Trophoblast cell (in vitro differentiated cells and primary cell): ENCODE data around the gene SCN2B.

Source experiments
- DNase-seq, 2 donors: peaks; one replicate each; pipeline ENCODE4 v3.0.0-alpha.2; 2016
- H2AFZ ChIP-seq: 2 replicates; pipeline ENCODE4 v1.6.1; 2013; ENCODE audit warnings: low read length, moderate library complexity, mild to moderate bottlenecking; ENCODE audit not compliant: insufficient read depth, poor library complexity
- H2AK5ac ChIP-seq: 2 replicates; pipeline ENCODE4 v1.6.1; 2013; ENCODE audit warnings: mild to moderate bottlenecking, low read length
- H2BK120ac ChIP-seq: 2 replicates; pipeline ENCODE4 v1.6.1; 2013; ENCODE audit warnings: low read length, mild to moderate bottlenecking, moderate library complexity; ENCODE audit not compliant: insufficient read depth, poor library complexity
- H2BK12ac ChIP-seq: 2 replicates; pipeline ENCODE4 v1.6.1; 2013; ENCODE audit warnings: mild to moderate bottlenecking, low read length, moderate library complexity
- H2BK5ac ChIP-seq: 2 replicates; pipeline ENCODE4 v1.6.1; 2013; ENCODE audit warnings: low read length, low read depth, moderate library complexity, mild to moderate bottlenecking; ENCODE audit not compliant: poor library complexity
- H3K14ac ChIP-seq: 2 replicates; pipeline ENCODE4 v1.6.1; 2013; ENCODE audit warnings: mild to moderate bottlenecking, low read length
- H3K18ac ChIP-seq: 2 replicates; pipeline ENCODE4 v1.6.1; 2013; ENCODE audit warnings: mild to moderate bottlenecking, low read length
- H3K23ac ChIP-seq: 2 replicates; pipeline ENCODE4 v1.6.1; 2013; ENCODE audit warnings: low read length
- H3K27ac ChIP-seq: 2 replicates; pipeline ENCODE4 v1.5.1; 2013; ENCODE audit warnings: low read depth, mild to moderate bottlenecking, inconsistent platforms, low read length, moderate library complexity
- H3K27me3 ChIP-seq: 2 replicates; pipeline ENCODE4 v1.6.1; 2013; ENCODE audit warnings: inconsistent platforms, mild to moderate bottlenecking, low read length, moderate library complexity; ENCODE audit not compliant: insufficient read depth
- H3K36me3 ChIP-seq, 2 experiments: 1 replicate in 1 of 2; 2 replicates in 1 of 2; pipeline ENCODE4 v1.6.1; 2013; ENCODE audit warnings: low read length in 2 of 2, mild to moderate bottlenecking in 2 of 2, moderate library complexity in 1 of 2; ENCODE audit not compliant: insufficient read depth in 2 of 2, control insufficient read depth in 1 of 2
- H3K4ac ChIP-seq: 2 replicates; pipeline ENCODE4 v1.6.1; 2013; ENCODE audit warnings: low read depth, mild to moderate bottlenecking, low read length, moderate library complexity
- H3K4me1 ChIP-seq, 2 experiments: 1 replicate in 1 of 2; 2 replicates in 1 of 2; pipeline ENCODE4 v1.6.1; 2013; ENCODE audit warnings: low read length in 2 of 2, mild to moderate bottlenecking in 2 of 2, moderate library complexity in 1 of 2; ENCODE audit not compliant: insufficient read depth in 2 of 2, control insufficient read depth in 1 of 2
- H3K4me2 ChIP-seq: 2 replicates; pipeline ENCODE4 v1.6.1; 2013; ENCODE audit warnings: inconsistent platforms, mild to moderate bottlenecking, low read length, moderate library complexity
- H3K4me3 ChIP-seq: 2 replicates; pipeline ENCODE4 v1.5.1; 2013; ENCODE audit warnings: mild to moderate bottlenecking, low read depth, low read length, inconsistent platforms
- H3K79me1 ChIP-seq: one replicate; pipeline ENCODE4 v1.6.1; 2013; ENCODE audit warnings: low read length
- H3K79me2 ChIP-seq: 2 replicates; pipeline ENCODE4 v1.6.1; 2013; ENCODE audit warnings: low read length, mild to moderate bottlenecking; ENCODE audit not compliant: control insufficient read depth, insufficient read depth, poor library complexity
- H3K9ac ChIP-seq: 2 replicates; pipeline ENCODE4 v1.6.1; 2013; ENCODE audit warnings: mild to moderate bottlenecking, low read length
- H3K9me3 ChIP-seq: 2 replicates; pipeline ENCODE4 v1.6.1; 2013; ENCODE audit warnings: low read depth, mild to moderate bottlenecking, control low read depth, inconsistent platforms, low read length; ENCODE audit not compliant: insufficient read depth
- H4K12ac ChIP-seq: 2 replicates; pipeline ENCODE4 v1.6.1; 2013; ENCODE audit warnings: low read depth, mild to moderate bottlenecking, low read length, moderate library complexity
- H4K8ac ChIP-seq: 2 replicates; pipeline ENCODE4 v1.6.1; 2013; ENCODE audit warnings: low read depth, mild to moderate bottlenecking, low read length, moderate library complexity
- H4K91ac ChIP-seq: one replicate; pipeline ENCODE4 v1.6.1; 2013; ENCODE audit warnings: low read depth, mild to moderate bottlenecking, low read length, moderate library complexity
- WGBS: extraction: QIAGEN DNeasy Blood & Tissue Kit; methylation state at CpG from one replicate; pipeline ENCODE4 v1.1.7; 2013; ENCODE audit warnings: missing lambda C conversion rate; ENCODE audit not compliant: insufficient read length, insufficient coverage; ENCODE audit errors: extremely low coverage; 5-methylcytosine and 5-hydroxymethylcytosine counted together

The SCN2B gene

DNA sequence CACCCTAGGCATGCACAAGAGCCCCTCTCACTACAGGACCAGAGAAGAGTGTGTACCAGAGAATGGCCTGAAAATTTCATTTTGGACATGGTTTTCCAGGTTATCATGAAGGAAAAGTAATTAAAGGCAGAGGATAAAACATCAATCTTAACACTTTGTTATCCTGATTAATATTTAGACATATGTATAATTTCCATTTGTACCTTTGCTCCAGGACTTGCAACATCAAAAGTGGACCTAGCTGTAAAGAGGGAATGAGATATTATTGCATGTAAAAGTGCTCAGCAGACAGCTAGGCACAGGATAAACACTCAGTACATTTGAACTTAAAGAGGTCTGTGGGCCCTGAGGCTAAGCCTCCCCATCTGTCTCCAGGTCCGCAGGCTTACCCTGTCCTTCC is 21.8 kb downstream of the SCN2B start:
- no CpG with 5 or more reads among the region's 1 CpG for WGBS
- Histone ChIP-seq H3K18ac (no peak overlapping the region), H2BK5ac (no peak overlapping the region), H3K4me1 (peaks cover 5% of the 10 kb centered on the region in 2 experiments), H4K12ac (no peak overlapping the region), H2AK5ac (no peak overlapping the region), H2BK12ac (no peak overlapping the region), H2AFZ (no peak overlapping the region), H3K9ac (no peak overlapping the region), H3K27ac (no peak overlapping the region), H3K79me2 (no peaks in the 10 kb centered on the region), H4K91ac (no peak overlapping the region), H3K27me3 (peaks cover 76% of the 10 kb centered on the region), H2BK120ac (no peak overlapping the region), H3K4me3 (no peak overlapping the region), H3K23ac (peak overlapping the region; percentile 81), H3K4me2 (no peak overlapping the region), H3K14ac (no peak overlapping the region), H4K8ac (no peak overlapping the region), H3K36me3 (no peaks in the 10 kb centered on the region), H3K4ac (no peak overlapping the region), H3K79me1 (no peaks in the 10 kb centered on the region), H3K9me3 (peaks cover 15% of the 10 kb centered on the region)
- DNase-seq: no peak

- peaks cover 15% of the 10 kb centered on the region for H3K9me3 ChIP-seq
- no peak overlapping the region for H3K4ac ChIP-seq
- H4K12ac ChIP-seq: no peak overlapping the region
- no peak overlapping the region for H3K4me3 ChIP-seq
- no peak overlapping the region for H2BK12ac ChIP-seq
- no peak overlapping the region for H4K91ac ChIP-seq
- no peak overlapping the region for H2BK120ac ChIP-seq
- WGBS: no CpG with 5 or more reads among the region's 11 CpGs
- H3K27ac ChIP-seq: no peak overlapping the region
- H4K8ac ChIP-seq: no peak overlapping the region
- DNase-seq: no peak
- no peaks in the 10 kb centered on the region for H3K79me2 ChIP-seq
- H3K9ac ChIP-seq: no peak overlapping the region
- no peaks in the 10 kb centered on the region for H3K36me3 ChIP-seq
- peaks cover 78% of the 10 kb centered on the region for H3K27me3 ChIP-seq
- no peak overlapping the region for H3K23ac ChIP-seq
- no peak overlapping the region for H3K18ac ChIP-seq
- H3K4me2 ChIP-seq: no peak overlapping the region
- H2AFZ ChIP-seq: no peak overlapping the region
- no peaks in the 10 kb centered on the region for H3K79me1 ChIP-seq
- peaks cover 5% of the 10 kb centered on the region in 2 experiments for H3K4me1 ChIP-seq
- H2BK5ac ChIP-seq: no peak overlapping the region
- H2AK5ac ChIP-seq: no peak overlapping the region
- H3K14ac ChIP-seq: no peak overlapping the region
These were observed 22.5 kb downstream of the SCN2B start for GRCh38 chr11:118153976-118154375.

DNA sequence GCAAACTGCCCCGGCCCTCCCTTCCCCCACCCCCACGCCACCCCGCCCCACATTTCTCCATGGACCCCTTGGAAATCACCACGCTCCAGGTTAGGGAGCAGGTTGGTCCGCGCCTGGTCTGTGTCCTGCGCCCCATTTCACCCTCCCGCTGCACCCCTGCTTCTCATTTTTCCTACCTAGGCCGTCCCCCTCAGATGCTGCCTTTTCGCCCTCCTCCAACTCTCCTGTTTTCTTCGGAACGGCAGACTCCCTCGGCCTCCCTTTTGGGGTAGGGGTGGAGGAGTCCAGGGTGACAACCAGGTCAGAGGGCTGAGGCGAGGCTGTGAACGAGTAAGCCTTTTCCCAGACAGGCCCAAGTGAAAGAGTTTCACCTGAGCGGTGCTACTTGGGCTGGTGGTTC is 22.9 kb downstream of the SCN2B start:
- Histone ChIP-seq H4K91ac (no peak overlapping the region), H3K27ac (no peak overlapping the region), H3K23ac (no peak overlapping the region), H3K4me3 (no peak overlapping the region), H2BK12ac (no peak overlapping the region), H3K27me3 (peaks cover 78% of the 10 kb centered on the region), H3K18ac (no peak overlapping the region), H3K79me2 (no peaks in the 10 kb centered on the region), H3K4me1 (peaks cover 5% of the 10 kb centered on the region in 2 experiments), H3K79me1 (no peaks in the 10 kb centered on the region), H4K8ac (no peak overlapping the region), H3K14ac (no peak overlapping the region), H2AFZ (no peak overlapping the region), H3K36me3 (no peaks in the 10 kb centered on the region), H2BK5ac (no peak overlapping the region), H4K12ac (no peak overlapping the region), H3K9me3 (peaks cover 15% of the 10 kb centered on the region), H3K4ac (no peak overlapping the region), H3K9ac (no peak overlapping the region), H2AK5ac (no peak overlapping the region), H2BK120ac (no peak overlapping the region), H3K4me2 (peak overlapping the region; percentile 86)
- WGBS: no CpG with 5 or more reads among the region's 16 CpGs
- DNase-seq: no peak

GRCh38 chr11:118152552-118153471 is 23.6 kb downstream of the SCN2B start, which contains the start of gene SCN4B:
Gene SCN4B, minus strand, starts transcription at chr11:118152823. Its CDS starts 150 bp downstream, at chr11:118152673.
- Histone ChIP-seq H3K14ac (no peak within 1 kb of the TSS), H3K4me1 (peaks cover 5% of the 10 kb centered on the region in 2 experiments), H2AK5ac (no peak within 1 kb of the TSS), H3K79me2 (no peaks in the 10 kb centered on the region), H3K9me3 (peaks cover 15% of the 10 kb centered on the region), H3K79me1 (no peaks in the 10 kb centered on the region), H3K18ac (no peak within 1 kb of the TSS), H3K36me3 (no peaks in the 10 kb centered on the region), H3K27me3 (peaks cover 74% of the 10 kb centered on the region), H4K8ac (no peak within 1 kb of the TSS), H3K23ac (no peak within 1 kb of the TSS), H2AFZ (peak within 1 kb of the TSS; percentile 17), H3K4ac (no peak within 1 kb of the TSS), H2BK12ac (no peak within 1 kb of the TSS), H3K4me2 (peak within 1 kb of the TSS; percentile 86), H3K4me3 (peak within 1 kb of the TSS; percentile 50), H4K12ac (peak within 1 kb of the TSS; percentile 13), H4K91ac (no peak within 1 kb of the TSS), H3K9ac (no peak within 1 kb of the TSS), H2BK5ac (no peak within 1 kb of the TSS), H2BK120ac (no peak within 1 kb of the TSS), H3K27ac (no peak within 1 kb of the TSS)
- peak; percentile 12 to 53 for DNase-seq
- WGBS: no CpG with 5 or more reads among the region's 88 CpGs
